HEK293 (cell line): Measurements from ENCODE around the gene CCNG1.

Experiments
- CTCF ChIA-PET: fragments of 350-600 bp; formaldehyde crosslinking; extraction: SDS; loops from one replicate; lab custom pipeline; 2021; ENCODE audit warnings: antibody characterized with exemption; lab: Yijun Ruan, JAX
- POLR2A ChIA-PET: fragments of 300-600 bp; formaldehyde crosslinking; extraction: SDS; loops from one replicate; lab custom pipeline; 2020; ENCODE audit warnings: antibody characterized with exemption, inconsistent platforms; lab: Yijun Ruan, JAX
- H3K27ac ChIP-seq: fragments of 200-500 bp; sonication (Bioruptor generic); 2 replicates; pipeline ENCODE4 v1.5.1; 2014; ENCODE audit warnings: low read depth, low read length, control low read depth, inconsistent platforms; ENCODE audit errors: extremely low read depth
- H3K36me3 ChIP-seq, 2 experiments: fragments of 200-500 bp in 1 of 2; sonication (Bioruptor generic) in 1 of 2; 1 replicate in 1 of 2; 2 replicates in 1 of 2; pipeline ENCODE4 v1.5.1; 2014 to 2017; ENCODE audit warnings: inconsistent platforms in 2 of 2, low read length in 2 of 2; ENCODE audit not compliant: control insufficient read depth in 2 of 2, insufficient read depth in 1 of 2
- H3K4me1 ChIP-seq: fragments of 200-500 bp; sonication (Bioruptor generic); 2 replicates; pipeline ENCODE4 v1.5.1; 2014; ENCODE audit warnings: mild to moderate bottlenecking, low read length, inconsistent platforms; ENCODE audit not compliant: control insufficient read depth, insufficient read depth
- H3K4me3 ChIP-seq: 2 replicates; pipeline ENCODE4 v1.5.1; 2011; ENCODE audit warnings: low read depth, mild to moderate bottlenecking, control low read depth, low read length, moderate library complexity
- H3K9me3 ChIP-seq: fragments of 200-500 bp; sonication (Bioruptor generic); 2 replicates; pipeline ENCODE4 v1.5.1; 2014; ENCODE audit warnings: low read depth, low read length, inconsistent platforms; ENCODE audit not compliant: control insufficient read depth, insufficient read depth
- HOXC10 ChIP-seq: sonication (generic); formaldehyde crosslinking; IDR thresholded peaks from 2 replicates; pipeline ENCODE4 v1.8.1; 2023; ENCODE audit warnings: mild to moderate bottlenecking, missing genetic modification reagents
- PRDM1 ChIP-seq: fragments of 450-650 bp; formaldehyde crosslinking; IDR thresholded peaks from 2 replicates; pipeline ENCODE4; 2016; ENCODE audit warnings: missing biosample characterization, missing genetic modification characterization
- SETDB1 ChIP-seq: IDR thresholded peaks from one replicate; pipeline ENCODE4 v1.6.1; 2017; ENCODE audit warnings: mild to moderate bottlenecking, low read length, moderate library complexity, mixed read lengths; ENCODE audit not compliant: insufficient read length
- ZNF132 ChIP-seq: fragments of 450-650 bp; formaldehyde crosslinking; IDR thresholded peaks from 2 replicates; pipeline ENCODE4 v1.5.1; 2017; ENCODE audit warnings: missing biosample characterization, missing genetic modification characterization, borderline replicate concordance
- ZNF514 ChIP-seq: fragments of 450-650 bp; formaldehyde crosslinking; IDR thresholded peaks from 2 replicates; pipeline ENCODE4 v1.5.1; 2016; ENCODE audit warnings: missing biosample characterization, missing genetic modification characterization
- ZNF529 ChIP-seq: fragments of 450-650 bp; formaldehyde crosslinking; IDR thresholded peaks from 2 replicates; pipeline ENCODE4 v1.5.1; 2017; ENCODE audit warnings: missing genetic modification characterization, missing biosample characterization; ENCODE audit not compliant: insufficient replicate concordance
- ZNF530 ChIP-seq: fragments of 450-650 bp; formaldehyde crosslinking; IDR thresholded peaks from 2 replicates; pipeline ENCODE4 v1.5.1; 2016; ENCODE audit warnings: low read depth, missing biosample characterization, missing genetic modification characterization
- ZNF600 ChIP-seq: fragments of 450-650 bp; formaldehyde crosslinking; IDR thresholded peaks from 2 replicates; pipeline ENCODE4 v1.5.1; 2016; ENCODE audit warnings: missing biosample characterization, missing genetic modification characterization
- ZNF624 ChIP-seq: fragments of 450-650 bp; formaldehyde crosslinking; IDR thresholded peaks from 2 replicates; pipeline ENCODE4 v1.5.1; 2017; ENCODE audit warnings: missing biosample characterization, missing genetic modification characterization
- ZNF660 ChIP-seq: fragments of 450-650 bp; IDR thresholded peaks from 2 replicates; pipeline ENCODE4 v1.5.1; 2018; ENCODE audit warnings: missing biosample characterization, mild to moderate bottlenecking, missing genetic modification characterization
- ZNF670 ChIP-seq: fragments of 450-650 bp; formaldehyde crosslinking; IDR thresholded peaks from 2 replicates; pipeline ENCODE4 v1.5.1; 2016; ENCODE audit warnings: missing biosample characterization, missing genetic modification characterization, low read depth
- TF ChIP-seq, protein P1 (sequence below): fragments of 450-650 bp; formaldehyde crosslinking; IDR thresholded peaks from 2 replicates; pipeline ENCODE4 v1.5.1; 2016; ENCODE audit warnings: missing biosample characterization, missing genetic modification characterization
- TF ChIP-seq, protein P2 (sequence below): IDR thresholded peaks from 2 replicates; pipeline ENCODE4 v1.6.1; 2011; ENCODE audit warnings: mild to moderate bottlenecking, low read depth, low read length, borderline replicate concordance
- TF ChIP-seq, protein P3 (sequence below): fragments of 450-650 bp; formaldehyde crosslinking; IDR thresholded peaks from 2 replicates; pipeline ENCODE4 v1.5.1; 2016; ENCODE audit warnings: missing biosample characterization, missing genetic modification characterization, borderline replicate concordance
- TF ChIP-seq, protein P4 (sequence below): sonication (generic); formaldehyde crosslinking; IDR thresholded peaks from 2 replicates; pipeline ENCODE4 v1.8.1; 2022; ENCODE audit warnings: mild to moderate bottlenecking, moderate library complexity, missing genetic modification reagents
- TF ChIP-seq, protein P5 (sequence below): fragments of 450-650 bp; formaldehyde crosslinking; IDR thresholded peaks from 2 replicates; pipeline ENCODE4 v1.5.1; 2016; ENCODE audit warnings: missing biosample characterization, missing genetic modification characterization

CCNG1 gene

DNA sequence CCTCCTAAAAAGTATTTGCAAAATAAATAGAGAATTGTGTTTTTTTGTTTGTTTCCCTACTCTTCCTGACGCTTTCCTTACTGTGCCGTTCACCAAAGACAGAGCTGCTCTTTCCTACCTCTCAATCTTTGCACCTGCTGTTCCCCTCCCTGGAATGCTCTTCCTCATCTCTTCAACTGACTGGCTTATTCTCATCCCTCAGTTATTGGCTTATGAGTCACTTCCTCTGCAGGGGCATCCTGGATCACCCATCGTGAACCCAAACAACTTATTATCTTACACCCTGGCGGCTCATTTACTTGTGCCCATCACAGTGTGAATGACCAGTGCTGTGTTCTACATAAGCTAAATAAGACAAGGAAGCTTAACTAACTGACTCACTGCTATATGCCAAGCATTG lies 36.1 kb upstream of the CCNG1 start:
- Histone ChIP-seq H3K4me1 (no peaks in the 10 kb centered on the region), H3K9me3 (no peaks in the 10 kb centered on the region), H3K27ac (no peak overlapping the region), H3K36me3 (no peaks in the 10 kb centered on the region), H3K4me3 (no peak overlapping the region)
- POLR2A ChIA-PET: no interaction called here
- TF ChIP-seq HOXC10 (CRISPR knock-in tag): no peak
- no peak for TF ChIP-seq PRDM1 (tag by site-specific recombination)
- no peak for TF ChIP-seq ZNF530
- TF ChIP-seq, protein P1, sequence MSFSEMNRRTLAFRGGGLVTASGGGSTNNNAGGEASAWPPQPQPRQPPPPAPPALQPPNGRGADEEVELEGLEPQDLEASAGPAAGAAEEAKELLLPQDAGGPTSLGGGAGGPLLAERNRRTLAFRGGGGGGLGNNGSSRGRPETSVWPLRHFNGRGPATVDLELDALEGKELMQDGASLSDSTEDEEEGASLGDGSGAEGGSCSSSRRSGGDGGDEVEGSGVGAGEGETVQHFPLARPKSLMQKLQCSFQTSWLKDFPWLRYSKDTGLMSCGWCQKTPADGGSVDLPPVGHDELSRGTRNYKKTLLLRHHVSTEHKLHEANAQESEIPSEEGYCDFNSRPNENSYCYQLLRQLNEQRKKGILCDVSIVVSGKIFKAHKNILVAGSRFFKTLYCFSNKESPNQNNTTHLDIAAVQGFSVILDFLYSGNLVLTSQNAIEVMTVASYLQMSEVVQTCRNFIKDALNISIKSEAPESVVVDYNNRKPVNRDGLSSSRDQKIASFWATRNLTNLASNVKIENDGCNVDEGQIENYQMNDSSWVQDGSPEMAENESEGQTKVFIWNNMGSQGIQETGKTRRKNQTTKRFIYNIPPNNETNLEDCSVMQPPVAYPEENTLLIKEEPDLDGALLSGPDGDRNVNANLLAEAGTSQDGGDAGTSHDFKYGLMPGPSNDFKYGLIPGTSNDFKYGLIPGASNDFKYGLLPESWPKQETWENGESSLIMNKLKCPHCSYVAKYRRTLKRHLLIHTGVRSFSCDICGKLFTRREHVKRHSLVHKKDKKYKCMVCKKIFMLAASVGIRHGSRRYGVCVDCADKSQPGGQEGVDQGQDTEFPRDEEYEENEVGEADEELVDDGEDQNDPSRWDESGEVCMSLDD (tag by site-specific recombination): no peak
- no peak for TF ChIP-seq ZNF514 (tag by site-specific recombination)
- TF ChIP-seq ZNF600: no peak
- TF ChIP-seq SETDB1: no peak
- no peak for TF ChIP-seq ZNF670
- no peak for TF ChIP-seq ZNF624 (tag by site-specific recombination)
- TF ChIP-seq ZNF132 (tag by site-specific recombination): no peak
- TF ChIP-seq ZNF529: no peak
- TF ChIP-seq, protein P2, sequence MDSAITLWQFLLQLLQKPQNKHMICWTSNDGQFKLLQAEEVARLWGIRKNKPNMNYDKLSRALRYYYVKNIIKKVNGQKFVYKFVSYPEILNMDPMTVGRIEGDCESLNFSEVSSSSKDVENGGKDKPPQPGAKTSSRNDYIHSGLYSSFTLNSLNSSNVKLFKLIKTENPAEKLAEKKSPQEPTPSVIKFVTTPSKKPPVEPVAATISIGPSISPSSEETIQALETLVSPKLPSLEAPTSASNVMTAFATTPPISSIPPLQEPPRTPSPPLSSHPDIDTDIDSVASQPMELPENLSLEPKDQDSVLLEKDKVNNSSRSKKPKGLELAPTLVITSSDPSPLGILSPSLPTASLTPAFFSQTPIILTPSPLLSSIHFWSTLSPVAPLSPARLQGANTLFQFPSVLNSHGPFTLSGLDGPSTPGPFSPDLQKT: no peak
- TF ChIP-seq, protein P3, sequence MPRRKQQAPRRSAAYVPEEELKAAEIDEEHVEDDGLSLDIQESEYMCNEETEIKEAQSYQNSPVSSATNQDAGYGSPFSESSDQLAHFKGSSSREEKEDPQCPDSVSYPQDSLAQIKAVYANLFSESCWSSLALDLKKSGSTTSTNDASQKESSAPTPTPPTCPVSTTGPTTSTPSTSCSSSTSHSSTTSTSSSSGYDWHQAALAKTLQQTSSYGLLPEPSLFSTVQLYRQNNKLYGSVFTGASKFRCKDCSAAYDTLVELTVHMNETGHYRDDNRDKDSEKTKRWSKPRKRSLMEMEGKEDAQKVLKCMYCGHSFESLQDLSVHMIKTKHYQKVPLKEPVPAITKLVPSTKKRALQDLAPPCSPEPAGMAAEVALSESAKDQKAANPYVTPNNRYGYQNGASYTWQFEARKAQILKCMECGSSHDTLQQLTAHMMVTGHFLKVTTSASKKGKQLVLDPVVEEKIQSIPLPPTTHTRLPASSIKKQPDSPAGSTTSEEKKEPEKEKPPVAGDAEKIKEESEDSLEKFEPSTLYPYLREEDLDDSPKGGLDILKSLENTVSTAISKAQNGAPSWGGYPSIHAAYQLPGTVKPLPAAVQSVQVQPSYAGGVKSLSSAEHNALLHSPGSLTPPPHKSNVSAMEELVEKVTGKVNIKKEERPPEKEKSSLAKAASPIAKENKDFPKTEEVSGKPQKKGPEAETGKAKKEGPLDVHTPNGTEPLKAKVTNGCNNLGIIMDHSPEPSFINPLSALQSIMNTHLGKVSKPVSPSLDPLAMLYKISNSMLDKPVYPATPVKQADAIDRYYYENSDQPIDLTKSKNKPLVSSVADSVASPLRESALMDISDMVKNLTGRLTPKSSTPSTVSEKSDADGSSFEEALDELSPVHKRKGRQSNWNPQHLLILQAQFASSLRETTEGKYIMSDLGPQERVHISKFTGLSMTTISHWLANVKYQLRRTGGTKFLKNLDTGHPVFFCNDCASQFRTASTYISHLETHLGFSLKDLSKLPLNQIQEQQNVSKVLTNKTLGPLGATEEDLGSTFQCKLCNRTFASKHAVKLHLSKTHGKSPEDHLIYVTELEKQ (tag by site-specific recombination): no peak
- TF ChIP-seq, protein P4, sequence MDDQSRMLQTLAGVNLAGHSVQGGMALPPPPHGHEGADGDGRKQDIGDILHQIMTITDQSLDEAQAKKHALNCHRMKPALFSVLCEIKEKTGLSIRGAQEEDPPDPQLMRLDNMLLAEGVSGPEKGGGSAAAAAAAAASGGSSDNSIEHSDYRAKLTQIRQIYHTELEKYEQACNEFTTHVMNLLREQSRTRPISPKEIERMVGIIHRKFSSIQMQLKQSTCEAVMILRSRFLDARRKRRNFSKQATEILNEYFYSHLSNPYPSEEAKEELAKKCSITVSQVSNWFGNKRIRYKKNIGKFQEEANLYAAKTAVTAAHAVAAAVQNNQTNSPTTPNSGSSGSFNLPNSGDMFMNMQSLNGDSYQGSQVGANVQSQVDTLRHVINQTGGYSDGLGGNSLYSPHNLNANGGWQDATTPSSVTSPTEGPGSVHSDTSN (CRISPR knock-in tag): no peak
- TF ChIP-seq ZNF660: no peak
- TF ChIP-seq, protein P5, sequence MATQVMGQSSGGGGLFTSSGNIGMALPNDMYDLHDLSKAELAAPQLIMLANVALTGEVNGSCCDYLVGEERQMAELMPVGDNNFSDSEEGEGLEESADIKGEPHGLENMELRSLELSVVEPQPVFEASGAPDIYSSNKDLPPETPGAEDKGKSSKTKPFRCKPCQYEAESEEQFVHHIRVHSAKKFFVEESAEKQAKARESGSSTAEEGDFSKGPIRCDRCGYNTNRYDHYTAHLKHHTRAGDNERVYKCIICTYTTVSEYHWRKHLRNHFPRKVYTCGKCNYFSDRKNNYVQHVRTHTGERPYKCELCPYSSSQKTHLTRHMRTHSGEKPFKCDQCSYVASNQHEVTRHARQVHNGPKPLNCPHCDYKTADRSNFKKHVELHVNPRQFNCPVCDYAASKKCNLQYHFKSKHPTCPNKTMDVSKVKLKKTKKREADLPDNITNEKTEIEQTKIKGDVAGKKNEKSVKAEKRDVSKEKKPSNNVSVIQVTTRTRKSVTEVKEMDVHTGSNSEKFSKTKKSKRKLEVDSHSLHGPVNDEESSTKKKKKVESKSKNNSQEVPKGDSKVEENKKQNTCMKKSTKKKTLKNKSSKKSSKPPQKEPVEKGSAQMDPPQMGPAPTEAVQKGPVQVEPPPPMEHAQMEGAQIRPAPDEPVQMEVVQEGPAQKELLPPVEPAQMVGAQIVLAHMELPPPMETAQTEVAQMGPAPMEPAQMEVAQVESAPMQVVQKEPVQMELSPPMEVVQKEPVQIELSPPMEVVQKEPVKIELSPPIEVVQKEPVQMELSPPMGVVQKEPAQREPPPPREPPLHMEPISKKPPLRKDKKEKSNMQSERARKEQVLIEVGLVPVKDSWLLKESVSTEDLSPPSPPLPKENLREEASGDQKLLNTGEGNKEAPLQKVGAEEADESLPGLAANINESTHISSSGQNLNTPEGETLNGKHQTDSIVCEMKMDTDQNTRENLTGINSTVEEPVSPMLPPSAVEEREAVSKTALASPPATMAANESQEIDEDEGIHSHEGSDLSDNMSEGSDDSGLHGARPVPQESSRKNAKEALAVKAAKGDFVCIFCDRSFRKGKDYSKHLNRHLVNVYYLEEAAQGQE (tag by site-specific recombination): no peak
- CTCF ChIA-PET: no interaction called here
